Fibroblast of peridontal ligament (primary cell): ENCODE data around the gene TBX1.
A peak's percentile ranks its signal among the peaks of the same experiment; 100 is the strongest.
"Not testable (repeated sequence)": the region's sequence is repeated elsewhere in the genome, so short reads cannot be mapped to it uniquely, and the experiment has no call there.

Source experiments
- DNase-seq: peaks from one replicate; pipeline ENCODE4 v3.0.0-alpha.2; 2010; ENCODE audit errors: extremely low read depth

Gene TBX1

DNA sequence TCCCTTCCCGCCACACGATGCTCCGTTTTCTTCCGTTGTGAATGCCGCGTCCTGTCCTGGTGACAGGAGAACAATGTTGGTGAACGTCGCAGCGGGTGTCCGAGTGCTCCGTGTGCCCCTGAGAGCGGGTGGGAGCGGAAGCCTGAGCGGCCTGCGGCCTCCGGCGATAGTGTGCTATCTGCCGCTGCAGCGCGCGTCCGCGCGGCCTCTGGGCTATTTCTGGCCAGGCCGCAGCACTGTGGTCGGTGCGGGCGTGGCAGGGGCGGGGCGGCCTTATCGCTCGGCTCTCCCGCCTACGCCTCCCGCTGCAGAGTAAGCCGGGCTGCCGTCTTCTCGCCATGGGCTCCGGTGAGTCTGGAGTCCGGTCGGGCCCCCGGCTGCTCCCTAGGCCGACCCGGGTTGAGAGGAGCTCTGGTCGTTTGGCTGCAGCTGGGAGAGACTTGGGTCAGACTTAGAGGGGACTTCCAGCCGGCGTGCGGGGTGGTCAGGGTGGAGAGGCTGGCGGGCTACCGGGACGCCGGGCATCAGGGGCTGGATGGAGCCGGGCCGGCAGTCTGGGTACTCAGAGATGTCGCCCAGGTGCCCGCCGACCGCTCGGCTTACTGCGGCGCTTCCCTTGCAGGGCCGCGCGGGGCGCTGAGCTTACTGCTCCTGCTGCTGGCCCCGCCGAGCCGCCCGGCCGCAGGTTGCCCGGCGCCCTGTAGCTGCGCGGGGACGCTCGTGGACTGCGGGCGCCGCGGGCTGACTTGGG lies 37.2 kb upstream of the TBX1 start, which contains the start of gene GP1BB:
TSS of gene GP1BB (plus strand) at position 308 of the 751 bp plus-strand sequence. CDS start at position 339, 31 bp downstream.
- DNase-seq, result no peak

DNA sequence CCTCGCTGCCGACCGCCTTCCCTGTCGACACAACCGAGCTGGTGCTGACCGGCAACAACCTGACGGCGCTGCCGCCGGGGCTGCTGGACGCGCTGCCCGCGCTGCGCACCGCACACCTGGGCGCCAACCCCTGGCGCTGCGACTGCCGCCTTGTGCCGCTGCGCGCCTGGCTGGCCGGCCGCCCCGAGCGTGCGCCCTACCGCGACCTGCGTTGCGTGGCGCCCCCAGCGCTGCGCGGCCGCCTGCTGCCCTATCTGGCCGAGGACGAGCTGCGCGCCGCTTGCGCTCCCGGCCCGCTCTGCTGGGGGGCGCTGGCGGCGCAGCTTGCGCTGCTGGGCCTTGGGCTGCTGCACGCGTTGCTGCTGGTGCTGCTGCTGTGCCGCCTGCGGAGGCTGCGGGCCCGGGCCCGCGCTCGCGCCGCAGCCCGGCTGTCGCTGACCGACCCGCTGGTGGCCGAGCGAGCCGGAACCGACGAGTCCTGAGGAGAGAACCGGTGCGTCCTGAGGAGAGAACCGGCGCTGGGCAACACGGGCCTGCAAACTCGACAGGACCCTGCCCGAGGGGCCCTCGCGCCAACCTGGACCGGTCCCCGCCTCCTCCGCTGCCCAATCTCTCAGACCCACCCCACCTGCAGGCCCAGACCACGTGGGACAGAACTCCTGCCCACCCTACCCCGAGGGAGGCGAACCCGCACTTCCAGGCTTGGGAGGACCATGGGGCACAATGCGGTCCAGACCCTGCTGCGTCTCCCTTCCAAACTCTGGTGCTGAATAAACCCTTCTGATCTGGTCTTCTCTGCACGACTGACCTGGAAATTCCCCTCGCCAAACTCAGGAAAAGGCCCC lies 36.4 kb upstream of the TBX1 start:
- no peak for DNase-seq

DNA sequence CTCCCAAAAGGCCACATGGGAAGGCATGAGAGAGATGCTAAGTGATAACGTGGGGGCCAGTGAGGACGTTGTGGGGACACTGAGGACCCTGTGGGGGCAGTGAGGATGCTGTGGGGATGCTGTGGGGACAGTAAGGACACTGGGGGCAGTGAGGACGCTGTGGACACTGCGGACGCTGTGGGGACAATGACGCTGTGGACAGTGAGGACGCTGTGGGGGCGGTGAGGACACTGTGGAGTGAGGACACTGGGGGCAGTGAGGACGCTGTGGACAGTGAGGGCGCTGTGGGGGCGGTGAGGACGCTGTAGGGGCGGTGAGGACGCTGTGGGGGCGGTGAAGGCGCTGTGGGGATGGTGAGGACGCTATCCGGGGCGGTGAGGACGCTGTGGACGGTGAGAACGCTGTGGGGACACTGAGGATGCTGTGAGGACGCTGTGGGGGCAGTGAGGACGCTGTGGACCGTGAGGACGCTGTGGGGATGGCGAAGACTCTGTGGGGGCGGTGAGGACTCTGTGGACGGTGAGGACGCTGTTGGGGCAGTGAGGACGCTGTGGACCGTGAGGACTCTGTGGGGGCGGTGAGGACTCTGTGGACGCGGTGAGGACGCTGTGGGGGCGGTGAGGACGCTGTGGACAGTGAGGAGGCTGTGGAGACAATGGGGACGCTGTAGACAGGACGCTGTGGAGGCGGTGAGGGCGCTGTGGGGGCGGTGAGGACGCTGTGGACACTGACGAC lies 35.5 kb upstream of the TBX1 start:
- no peak for DNase-seq

DNA sequence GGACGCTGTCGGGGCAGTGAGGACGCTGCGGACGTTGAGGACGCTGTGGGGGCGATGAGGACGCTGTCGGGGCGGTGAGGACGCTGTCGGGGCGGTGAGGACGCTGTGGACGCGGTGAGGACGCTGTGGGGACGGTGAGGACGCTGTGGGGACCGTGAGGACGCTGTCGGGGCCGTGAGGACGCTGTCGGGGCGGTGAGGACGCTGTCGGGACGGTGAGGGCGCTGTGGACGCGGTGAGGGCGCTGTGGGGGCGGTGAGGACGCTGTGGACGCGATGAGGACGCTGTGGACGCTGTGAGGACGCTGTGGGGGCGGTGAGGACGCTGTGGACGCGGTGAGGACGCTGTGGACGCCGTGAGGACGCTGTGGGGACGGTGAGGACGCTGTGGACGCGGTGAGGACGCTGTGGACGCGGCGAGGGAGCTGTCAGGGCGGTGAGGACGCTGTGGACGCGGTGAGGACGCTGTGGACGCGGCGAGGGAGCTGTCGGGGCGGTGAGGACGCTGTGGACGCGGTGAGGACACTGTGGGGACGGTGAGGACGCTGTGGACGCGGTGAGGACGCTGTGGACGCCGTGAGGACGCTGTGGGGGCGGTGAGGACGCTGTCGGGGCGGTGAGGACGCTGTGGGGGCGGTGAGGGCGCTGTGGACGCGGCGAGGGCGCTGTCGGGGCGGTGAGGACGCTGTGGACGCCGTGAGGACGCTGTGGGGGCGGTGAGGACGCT lies 34.4 kb upstream of the TBX1 start:
- not testable (repeated sequence) for DNase-seq

DNA sequence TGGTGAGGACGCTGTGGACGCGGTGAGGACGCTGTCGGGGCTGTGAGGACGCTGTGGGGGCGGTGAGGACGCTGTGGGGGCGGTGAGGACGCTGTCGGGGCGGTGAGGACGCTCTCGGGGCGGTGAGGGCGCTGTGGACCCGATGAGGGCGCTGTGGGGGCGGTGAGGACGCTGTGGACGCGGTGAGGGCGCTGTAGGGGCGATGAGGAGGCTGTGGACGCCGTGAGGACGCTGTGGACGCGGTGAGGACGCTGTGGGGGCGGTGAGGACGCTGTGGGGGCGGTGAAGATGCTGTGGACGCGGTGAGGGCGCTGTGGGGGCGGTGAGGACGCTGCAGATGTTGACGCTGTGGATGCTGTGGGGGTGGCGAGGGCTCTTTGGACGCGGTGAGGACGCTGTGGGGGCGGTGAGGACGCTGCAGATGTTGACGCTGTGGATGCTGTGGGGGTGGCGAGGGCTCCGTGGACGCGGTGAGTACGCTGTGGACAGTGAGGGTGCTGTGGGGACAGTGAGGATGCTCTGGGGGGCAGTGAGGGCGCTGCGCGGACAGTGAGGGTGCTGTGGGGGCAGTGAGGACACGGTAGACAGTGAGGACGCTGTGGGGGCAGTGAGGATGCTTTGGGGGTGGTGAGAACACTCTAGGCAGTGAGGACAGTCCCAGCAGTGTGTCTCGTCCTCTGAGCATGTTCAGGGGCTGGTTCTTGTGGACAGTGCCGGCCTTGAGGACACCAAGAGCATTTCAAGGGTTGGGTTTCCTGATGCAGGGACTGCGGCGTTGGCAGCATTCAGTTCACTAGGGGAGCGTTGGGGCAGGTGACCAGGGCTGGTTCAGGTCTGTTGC lies 33.0 kb upstream of the TBX1 start:
- no peak for DNase-seq

DNA sequence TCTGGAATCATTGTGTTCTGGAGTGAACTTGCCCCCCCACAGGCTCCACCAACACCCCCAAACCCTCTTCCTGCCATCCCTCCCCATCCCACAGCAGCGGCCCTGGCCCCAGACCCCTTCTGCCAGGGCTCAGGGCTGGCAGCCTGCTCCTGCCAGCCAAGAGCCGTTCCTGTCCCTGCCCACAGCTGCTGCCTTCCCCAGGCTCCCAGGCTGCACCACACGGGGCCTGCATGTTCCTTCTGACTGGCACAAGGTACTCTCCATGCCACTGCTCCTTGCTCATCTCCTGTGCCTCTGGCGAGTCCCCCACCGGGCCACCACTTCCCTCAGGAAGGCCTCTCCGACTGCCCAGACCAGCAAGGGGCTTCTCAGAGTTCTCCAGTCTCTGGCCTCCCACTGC lies 32.3 kb upstream of the TBX1 start:
- no peak for DNase-seq

DNA sequence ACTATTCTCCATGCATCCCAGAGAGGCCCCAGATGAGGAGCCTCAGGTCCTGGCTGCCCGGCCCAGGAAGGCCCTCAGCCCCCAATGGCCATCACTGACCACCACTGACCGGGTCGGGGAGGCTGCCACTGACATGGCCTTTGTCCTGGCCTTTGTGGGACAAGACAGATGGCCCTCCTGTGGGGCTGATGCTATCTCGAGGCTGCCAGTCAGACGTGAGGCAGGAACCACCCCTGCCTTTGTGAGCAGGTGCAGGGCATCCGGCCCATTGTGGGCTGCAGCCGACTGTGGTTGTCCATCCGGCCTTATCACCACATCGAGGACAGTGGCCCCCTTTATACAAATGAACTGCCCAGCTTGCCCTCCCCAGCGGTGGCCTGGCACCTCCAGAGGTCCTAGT lies 31.7 kb upstream of the TBX1 start:
- DNase-seq, result no peak

DNA sequence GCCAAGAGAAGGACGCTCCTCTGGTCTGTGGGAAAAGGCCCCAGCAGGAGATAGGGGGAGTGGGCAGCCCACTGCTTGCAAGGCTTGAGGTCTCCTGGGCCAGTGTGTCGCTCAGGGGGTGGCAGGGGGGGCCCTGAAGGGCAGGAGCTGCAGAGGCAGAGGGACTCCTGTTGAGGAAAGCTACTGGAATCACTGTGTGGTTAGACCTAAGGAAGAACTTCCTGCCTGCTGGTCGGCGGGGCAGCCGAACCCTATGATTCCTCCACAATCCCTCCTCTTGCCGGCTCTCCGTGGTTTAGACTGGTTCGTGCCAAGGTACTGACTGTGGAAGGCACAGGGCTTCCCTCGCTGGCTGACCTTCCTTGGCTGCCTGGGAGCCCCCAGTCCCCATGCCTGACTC lies 31.1 kb upstream of the TBX1 start:
- DNase-seq, result no peak

DNA sequence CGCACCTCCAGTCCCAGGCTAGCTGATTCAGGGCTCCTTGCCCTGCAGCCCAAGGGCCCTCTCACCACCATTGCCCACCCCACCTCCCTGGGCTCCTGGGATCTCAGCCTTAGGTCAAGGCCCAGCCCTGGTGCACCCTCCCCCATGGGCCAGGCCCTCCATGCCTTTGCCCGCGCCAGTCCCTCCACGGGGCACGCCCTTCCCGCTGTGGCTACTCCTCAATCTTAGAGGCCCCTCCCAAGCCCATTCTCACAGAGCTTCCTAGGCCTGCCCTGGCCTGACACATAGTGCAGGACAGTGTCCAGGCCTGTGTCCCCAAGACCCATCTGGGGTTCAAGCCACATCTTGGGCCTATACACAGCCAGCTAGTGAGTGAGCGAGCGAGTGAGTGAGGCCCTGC lies 30.4 kb upstream of the TBX1 start:
- no peak for DNase-seq

DNA sequence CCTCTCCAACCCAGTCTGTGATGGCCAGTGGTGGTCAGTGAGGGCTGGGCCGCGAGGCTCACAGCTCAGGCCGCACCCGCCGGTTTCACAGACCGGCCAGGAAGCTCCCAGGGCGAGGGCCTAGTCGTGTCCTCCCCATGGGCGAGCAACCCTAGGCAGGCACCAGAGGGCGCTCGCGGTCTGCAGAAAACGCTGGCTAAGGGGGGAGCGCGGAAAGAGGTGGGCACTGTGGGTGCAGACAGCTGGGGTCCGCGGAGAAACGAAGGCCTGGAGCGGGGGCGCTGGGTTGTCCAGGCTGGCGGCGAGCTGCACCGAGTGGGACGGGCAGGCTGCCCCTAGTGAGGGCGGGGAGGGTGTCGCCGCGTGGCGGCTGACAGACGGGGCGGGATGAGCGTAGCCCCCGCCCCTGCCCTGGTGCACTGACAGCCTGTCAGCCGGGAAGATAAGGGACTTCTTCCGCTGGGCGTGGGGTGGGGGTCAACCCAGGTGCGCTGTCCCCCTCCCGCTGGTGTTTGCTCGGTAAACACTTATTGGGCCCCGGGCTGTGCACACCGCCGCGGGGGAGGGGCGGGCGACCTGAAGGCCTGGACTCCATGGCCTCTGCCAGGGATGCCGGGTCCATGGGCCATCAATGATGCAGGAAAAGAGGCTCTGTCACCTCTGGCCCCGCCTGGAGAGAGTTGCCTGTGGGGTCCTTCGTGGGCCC lies 29.8 kb upstream of the TBX1 start:
- peak; percentile 71 for DNase-seq

DNA sequence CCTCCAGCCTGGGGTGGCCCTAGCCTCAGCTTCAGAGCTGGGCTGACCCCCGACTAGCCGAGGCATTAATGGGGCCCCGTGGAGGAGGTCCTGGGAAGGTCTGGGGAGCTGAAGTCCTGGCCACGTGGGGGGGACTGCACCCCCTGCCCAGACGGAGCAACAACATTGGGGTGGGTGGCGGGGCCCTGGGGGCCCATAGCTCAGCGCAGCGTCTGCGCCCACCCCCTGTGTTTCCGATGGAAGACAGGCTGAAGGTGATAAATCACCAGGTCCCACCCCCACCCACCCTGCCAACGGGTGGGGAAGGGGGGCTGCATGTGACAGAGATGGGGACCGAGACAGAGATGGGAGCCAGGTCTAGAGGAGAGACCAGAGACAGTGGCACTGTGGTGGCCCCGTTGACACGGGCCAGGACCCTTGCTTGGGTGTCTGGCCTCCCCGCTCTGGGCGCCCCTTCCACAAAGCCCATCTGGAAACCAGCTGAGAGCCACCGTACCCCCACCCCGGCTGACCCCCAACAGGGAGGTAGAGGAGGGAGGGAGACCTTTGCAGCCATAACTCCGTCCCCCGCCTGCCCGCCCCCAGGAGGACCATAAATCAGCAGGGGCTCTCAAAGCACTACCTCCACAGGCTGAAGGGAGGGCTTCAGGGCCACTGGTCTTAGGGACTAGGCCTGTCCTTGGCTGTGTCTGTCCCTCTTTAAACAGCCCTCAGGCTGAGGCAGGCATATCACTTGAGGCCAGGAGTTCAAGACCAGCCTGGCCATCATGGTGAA lies 29.0 kb upstream of the TBX1 start:
- DNase-seq, result no peak

DNA sequence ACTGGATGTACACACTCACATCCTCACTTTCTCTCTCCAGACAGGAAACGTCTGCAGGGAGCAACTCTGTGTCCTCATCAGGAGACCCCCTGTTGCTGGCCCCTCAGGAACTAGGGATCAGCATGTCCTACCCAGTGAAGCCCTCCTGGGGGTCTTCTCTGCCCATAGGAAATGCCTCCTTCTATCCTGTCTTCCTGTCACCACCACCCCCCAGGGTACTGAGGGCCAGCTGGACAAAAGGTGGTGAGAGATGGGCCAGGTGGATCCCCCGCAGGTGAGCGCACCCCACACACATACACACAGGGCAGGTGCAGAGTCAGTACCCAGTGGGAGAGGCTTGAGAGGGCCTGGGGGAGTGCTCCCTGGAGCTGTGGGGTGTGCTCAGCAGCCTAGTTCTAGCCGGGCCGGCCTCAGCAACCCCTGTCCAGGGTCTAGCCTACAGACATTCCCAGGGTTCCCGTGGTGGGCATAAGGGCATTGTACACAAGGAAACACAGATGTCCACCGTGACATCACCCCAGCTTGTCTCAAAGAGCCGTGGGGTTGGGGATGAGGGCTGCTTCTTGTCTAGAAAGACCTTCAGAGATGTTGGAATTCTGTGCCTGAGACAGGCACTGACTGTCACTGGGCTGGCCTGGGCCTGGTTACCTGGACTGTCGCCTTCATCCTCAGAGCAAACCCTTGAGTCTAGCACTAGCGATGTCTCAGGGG lies 28.0 kb upstream of the TBX1 start:
- DNase-seq, result no peak

DNA sequence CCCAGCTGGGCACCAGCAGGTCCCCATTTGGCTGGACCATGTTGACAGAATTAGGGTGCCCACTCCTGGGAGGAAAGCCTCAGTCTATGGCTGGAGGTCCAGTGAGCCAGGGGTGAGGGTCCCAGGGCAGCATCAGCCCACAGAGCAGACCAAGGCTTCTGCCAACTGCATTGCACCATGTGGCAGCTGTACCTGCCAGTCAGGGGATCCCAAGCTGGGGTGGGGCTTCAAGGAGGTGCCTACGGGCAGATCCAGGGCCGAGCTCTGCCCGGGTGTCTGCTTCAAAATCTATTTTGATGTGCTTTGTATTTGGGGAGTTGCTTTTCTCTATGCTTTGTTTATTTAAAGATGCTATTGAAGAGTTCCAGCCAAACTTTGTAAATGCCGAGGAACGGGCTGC lies 26.8 kb upstream of the TBX1 start:
- no peak for DNase-seq

DNA sequence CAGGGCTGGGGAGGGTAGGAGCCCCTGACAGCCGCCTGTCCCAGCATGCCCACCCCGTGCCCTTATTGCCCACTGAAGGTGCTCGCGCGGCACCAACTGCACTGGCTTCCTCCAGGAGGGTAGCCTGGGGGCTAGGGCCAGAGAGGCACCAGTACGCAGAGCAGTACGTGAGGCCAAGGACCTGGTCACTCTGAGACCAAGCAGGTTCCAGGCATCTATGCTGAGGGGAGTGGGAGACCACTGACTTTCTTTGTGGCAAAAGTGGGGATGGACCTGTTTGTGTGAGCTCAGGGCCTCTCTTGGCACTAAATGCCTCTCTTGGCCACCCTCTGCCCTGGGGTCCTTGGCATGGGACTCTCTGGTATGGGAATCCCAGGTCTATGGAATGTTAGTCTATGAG lies 26.4 kb upstream of the TBX1 start:
- DNase-seq, result no peak

DNA sequence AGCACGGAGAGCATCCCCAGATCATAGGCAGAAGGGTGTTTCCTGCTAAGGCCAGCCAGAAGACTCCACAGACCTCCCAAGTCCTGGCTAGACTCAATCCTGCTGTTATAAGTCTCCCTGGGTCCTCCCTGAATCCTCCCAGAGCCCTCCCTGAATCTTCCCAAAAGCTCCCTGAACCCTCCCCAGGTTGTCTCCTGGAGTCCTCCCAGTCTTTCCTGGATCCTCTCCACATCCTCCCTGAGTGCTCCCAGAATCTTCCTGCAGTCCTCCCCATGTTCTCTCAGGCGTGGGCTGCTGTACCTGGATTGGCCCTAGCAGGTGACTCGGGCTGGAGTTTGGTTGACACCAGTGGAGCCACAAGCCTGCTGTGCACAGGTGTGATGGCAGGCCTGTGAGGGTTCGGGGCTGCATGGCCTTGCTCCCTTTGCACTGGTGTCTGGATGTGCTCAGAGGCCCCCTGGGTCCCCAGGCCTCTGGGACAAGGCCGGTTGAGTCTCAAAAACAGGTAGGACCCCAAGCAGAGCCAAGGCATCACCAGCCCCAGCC lies 25.7 kb upstream of the TBX1 start:
- no peak for DNase-seq

DNA sequence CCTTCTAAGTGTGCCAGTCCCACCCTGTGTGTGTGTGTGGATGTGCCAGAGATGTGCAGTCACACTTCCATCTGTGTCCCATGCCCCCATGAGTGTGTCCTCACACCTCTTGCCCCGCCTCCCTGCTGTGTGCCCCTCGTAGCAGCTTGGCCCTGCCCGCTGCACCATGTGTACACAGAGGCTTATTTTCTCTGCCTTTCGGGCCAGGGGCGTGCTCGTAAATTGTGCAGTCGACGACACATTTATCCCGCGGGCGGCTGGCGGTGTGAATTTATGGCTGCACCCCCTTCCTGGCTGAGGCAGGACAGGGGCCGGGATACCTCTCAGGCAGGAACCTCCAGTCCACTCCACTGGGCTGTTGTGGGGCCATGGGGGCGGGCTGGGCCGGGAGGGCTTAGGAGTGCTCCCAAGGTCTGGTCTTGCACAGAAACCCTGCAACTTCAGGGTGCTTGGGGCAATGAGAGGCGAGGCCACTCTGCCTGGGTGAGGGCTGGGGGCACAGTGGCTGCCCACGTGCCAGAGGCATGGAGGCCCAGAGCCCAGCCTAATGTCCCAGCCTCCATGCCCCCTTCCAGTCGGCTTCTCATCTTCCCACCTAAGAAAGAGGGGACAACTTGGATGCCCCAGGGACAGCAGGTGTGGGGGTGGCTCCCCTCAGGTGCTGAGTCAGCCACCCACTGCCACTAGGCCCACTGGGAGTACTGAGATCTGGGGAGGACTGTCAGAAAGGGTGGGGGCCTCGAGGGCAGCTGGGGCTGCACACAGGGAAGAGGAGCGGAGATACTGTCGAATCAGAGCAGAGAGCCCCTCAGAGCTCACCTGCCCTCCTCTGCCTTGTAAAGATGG lies 24.7 kb upstream of the TBX1 start:
- no peak for DNase-seq

DNA sequence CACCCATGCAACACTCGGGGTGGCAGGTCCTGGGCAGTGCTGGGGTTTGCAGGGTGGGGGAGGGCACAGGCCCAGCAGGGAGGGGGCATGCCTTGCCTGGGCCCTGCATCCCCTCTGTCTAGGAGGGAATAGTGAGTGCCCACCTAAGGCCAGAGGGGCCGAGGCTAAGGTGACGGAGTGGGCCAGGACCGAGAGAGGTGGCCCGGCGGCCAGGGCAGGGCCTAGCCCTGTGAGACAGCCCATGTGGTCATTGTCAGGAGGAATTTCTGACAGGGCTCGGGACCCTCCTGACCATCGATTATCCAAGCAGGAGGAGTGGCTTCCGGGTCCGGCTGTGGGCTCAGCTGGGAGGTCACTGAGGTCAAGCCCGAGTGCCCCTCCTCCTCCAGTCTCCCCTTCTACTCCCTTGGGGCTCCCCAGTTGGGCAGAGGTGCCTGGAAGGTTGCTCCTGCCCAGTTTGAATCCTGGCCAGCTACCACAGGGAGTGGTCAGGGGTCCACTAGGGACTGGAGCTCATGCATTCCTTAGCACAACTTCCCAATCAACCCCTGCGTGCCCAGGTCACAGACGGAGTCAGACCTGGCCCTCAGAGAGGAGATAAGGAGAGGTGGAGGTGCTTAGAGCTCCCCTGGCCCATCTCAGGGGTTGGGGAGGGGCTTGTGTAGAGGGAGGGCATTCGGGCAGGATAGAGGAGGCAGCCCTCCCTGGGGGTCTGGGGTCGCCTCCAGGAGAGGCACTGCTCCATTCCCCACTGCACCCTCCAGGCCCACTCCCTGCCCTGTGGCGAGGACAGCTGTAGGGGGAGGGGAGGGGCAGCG lies 22.5 kb upstream of the TBX1 start:
- no peak for DNase-seq
